Lower leg skin (tissue), 4 donors: Measurements from ENCODE around the gene RNU1-4. TPM values are rescaled to one million over a fixed set of nuclear protein-coding genes. Genes with fewer than 3 reads are reported as not detected.
"Not testable (repeated sequence)": the region's sequence is repeated elsewhere in the genome, so short reads cannot be mapped to it uniquely, and the experiment has no call there.

Experiments used
- DNase-seq, 2 donors: peaks; one replicate each; pipeline ENCODE4 v3.0.0-alpha.2; 2019; ENCODE audit warnings: low spot score in 2 of 2
- H3K4me3 ChIP-seq: fragments of 200-600 bp; sonication (generic); 2 replicates; pipeline ENCODE4 v1.5.1; 2017; ENCODE audit warnings: mild to moderate bottlenecking, low read depth; ENCODE audit not compliant: poor library complexity, severe bottlenecking
- WGBS, 2 donors: methylation state at CpG; one replicate each; pipeline ENCODE4 v1.1.5; 2018; 5-methylcytosine and 5-hydroxymethylcytosine counted together
- intact Hi-C: fragments of 100-400 bp; cut with DNase I; formaldehyde crosslinking; loops from one replicate; pipeline ENCODE4 v1.15.0; 2023; ENCODE audit warnings: low total_unique reads
- total RNA-seq, 4 donors: library from RNA; depleted of rRNA; stranded (reverse); fragments of >200 nt; gene quantifications; one replicate each; pipeline ENCODE4 v1.1.0, GENCODE V29; 2016

The RNU1-4 gene
- total RNA-seq, 4 donors from 2014 or later, result under 0.01 TPM; not detected in 1

DNA sequence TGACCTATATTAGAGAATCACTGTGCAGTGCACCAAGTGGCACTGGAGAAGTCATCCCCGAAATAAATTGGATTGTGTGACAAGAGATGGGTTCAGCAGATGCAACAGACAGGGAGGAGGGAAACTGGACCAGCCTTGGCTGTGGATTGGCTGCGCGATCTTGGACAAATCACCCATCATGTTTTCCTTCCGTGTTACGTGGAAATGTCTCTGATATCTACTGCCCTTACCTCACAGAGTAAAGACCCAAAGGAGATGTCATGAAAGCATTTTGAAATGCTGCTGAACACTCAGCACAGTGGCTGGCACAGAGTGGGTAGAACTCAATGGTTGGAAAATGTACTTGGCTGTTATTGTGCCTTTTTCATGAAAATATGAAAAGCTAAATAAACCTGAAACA is 39.2 kb downstream of the RNU1-4 start:
- DNase-seq, intact Hi-C loops, H3K4me3 ChIP-seq: not testable (repeated sequence)
- WGBS, 2 donors, result 87 to 88% methylated on average over 5 of the region's 5 CpGs

DNA sequence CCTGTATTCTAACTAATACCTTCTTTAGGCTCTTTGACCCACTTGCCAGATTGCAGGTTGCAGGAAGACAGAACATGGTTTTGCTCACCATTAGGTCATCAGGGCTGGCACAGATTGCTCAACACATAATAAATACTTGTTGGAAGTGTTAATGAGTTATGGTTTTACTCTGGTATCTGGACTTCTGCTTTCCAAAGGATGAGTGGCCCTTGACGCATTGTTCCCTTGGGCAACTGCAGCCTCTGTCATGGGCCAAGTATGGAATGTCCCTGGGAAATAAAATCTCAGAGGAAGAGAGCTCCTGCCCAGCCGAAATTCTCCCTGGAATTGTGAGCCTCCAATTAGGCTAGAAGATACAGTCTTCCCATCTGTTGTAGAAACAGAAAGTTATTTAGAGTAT is 40.7 kb downstream of the RNU1-4 start:
- DNase-seq, intact Hi-C loops: not testable (repeated sequence)
- no CpG with 5 or more reads among the region's 2 CpGs for WGBS, 2 donors

DNA sequence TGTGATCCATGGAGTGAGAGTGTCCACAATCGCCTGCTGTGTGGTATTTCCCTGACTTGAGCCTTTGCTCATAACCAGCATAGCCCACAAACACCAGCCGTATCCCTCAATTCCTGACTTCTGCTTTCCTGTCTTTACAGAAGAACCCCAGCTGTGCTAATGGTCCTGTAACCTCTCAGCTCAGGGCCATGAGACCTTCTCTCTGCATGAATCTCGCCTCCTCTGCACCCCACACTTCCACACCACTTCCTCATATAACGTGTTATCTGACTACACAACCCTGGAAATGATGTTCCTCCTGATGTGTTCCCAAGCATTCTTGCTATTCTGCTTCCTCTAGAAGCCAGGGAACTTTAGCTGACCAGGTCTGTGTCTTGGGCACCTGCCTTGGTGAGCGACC is 41.3 kb downstream of the RNU1-4 start:
- whole genome bisulfite sequencing, 2 donors, result 79 to 83% methylated on average over 5 of the region's 5 CpGs
- intact Hi-C loops, H3K4me3 ChIP-seq, DNase-seq: not testable (repeated sequence)

More for the DNA sequence above, 40.7 kb downstream of the RNU1-4 start:
- H3K4me3 ChIP-seq, result not testable (repeated sequence)

DNA sequence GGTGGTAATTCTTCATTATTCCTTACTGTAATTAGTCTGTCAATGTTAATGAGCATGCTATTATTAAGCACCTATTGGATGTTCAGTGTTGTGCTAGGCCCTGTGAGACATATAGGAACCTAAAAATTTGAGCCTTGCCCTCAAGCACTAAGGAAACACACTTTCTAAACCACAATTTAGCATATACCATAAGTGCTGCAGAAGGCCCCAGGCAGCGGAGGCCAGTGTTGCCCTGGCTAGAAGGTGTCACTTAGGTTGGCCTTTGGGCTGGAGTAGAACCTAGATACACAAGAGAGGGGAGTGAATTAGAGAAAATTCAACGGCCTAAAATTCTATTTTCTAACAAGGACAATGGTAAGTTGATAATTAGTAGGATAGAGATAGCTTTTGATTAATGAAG is 44.6 kb downstream of the RNU1-4 start:
- whole genome bisulfite sequencing, 2 donors, result no CpG with 5 or more reads among the region's 2 CpGs
- DNase-seq, H3K4me3 ChIP-seq, intact Hi-C loops: not testable (repeated sequence)

DNA sequence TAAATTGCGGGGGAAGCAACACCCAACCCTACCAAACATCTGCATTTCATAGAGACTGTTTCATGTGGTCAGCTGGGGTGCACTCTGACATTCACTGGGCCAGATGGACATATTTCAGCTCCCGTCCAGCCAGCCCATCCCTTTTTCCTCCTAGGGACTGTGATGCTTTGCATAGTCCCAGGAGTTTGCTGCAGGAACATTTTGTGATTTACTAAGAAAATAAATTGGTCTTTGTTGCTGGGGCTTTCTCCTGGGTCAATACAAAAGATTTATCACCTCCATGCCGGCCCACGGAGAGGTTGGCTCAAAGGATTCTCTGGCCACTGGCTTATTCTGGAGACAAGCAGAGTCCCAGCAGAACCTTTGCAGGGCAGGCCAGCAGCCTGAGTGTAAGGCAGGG is 46.0 kb downstream of the RNU1-4 start:
- intact Hi-C loops, DNase-seq, H3K4me3 ChIP-seq: not testable (repeated sequence)
- WGBS, 2 donors, result 52 to 58% methylated on average over 4 of the region's 4 CpGs

DNA sequence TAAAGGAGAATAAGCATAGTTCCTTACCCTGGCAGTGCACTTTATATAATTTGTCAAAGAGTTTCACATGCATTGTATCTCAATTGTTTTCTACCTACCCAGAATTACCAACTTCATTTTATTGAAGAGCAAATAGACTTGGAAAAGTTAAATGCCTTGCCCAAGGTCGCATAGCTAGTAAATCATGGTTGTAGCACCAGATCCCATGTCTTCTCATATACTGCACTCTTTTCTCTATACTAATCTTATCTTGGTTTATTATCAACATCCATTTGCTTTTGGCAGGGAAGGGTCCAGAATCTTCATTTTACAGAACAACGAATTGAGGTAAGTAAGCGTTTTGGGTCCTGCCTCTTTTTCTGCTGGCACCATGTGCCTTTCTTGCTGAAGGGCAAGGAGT is 46.9 kb downstream of the RNU1-4 start:
- 87 to 90% methylated on average over 3 of the region's 3 CpGs for WGBS, 2 donors
- DNase-seq, H3K4me3 ChIP-seq, intact Hi-C loops: not testable (repeated sequence)

DNA sequence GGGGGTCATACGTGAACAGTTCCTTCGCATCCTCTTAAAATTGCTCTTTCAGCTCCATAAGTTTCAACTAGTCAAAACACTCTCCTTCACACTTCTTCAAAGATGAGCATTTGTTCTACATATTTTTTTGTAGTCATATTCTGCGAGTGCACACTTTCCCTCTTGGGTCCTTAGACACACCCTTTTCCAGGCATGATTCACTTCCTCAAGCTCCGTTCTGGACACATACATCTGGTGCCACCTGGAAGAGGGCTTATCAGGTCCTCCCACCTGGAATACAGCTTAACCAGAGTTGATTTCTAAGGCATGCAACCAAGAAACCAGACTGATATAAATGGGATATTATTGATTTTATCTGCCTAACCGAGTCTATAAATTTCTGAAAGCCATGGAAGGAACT is 47.4 kb downstream of the RNU1-4 start:
- H3K4me3 ChIP-seq, intact Hi-C loops, DNase-seq: not testable (repeated sequence)
- 42 to 53% methylated on average over 3 of the region's 5 CpGs for WGBS, 2 donors

Other genes with a start within 250 kb of the RNU1-4 start
- gene RNU1-1, start 226.2 kb upstream of the RNU1-4 start, total RNA-seq, result under 1 TPM in 3 of 4 donors, not detected in 1; under 0.01 TPM
- 10 to 100 TPM in 3 of 4 donors, 1 to 10 TPM in 1; 8.2 to 19.8 (median 14.7) TPM for gene NBPF1, start 127.0 kb upstream of the RNU1-4 start, total RNA-seq
- gene RNU1-3, start 73.6 kb upstream of the RNU1-4 start, total RNA-seq, result under 1 TPM in 3 of 4 donors, not detected in 1; under 0.01 TPM
- gene RNU1-2, start 155.5 kb downstream of the RNU1-4 start, total RNA-seq, result under 1 TPM in 3 of 4 donors, not detected in 1; under 0.01 TPM
- 10 to 100 TPM; 19.5 to 63.8 (median 23.3) TPM for gene CROCC, start 181.4 kb downstream of the RNU1-4 start, total RNA-seq
- 10 to 100 TPM in 1 of 4 donors, 1 to 10 TPM in 3; 3.9 to 16.0 (median 5.4) TPM for gene MFAP2, start 240.1 kb downstream of the RNU1-4 start, total RNA-seq